HEK293 (cell line): ENCODE data around the gene KLRD1.

Experiments used
- CTCF ChIA-PET: fragments of 350-600 bp; formaldehyde crosslinking; extraction: SDS; loops from one replicate; lab custom pipeline; 2021; ENCODE audit warnings: antibody characterized with exemption; lab: Yijun Ruan, JAX
- POLR2A ChIA-PET: fragments of 300-600 bp; formaldehyde crosslinking; extraction: SDS; loops from one replicate; lab custom pipeline; 2020; ENCODE audit warnings: antibody characterized with exemption, inconsistent platforms; lab: Yijun Ruan, JAX
- H3K27ac ChIP-seq: fragments of 200-500 bp; sonication (Bioruptor generic); 2 replicates; pipeline ENCODE4 v1.5.1; 2014; ENCODE audit warnings: low read depth, low read length, control low read depth, inconsistent platforms; ENCODE audit errors: extremely low read depth
- H3K36me3 ChIP-seq, 2 experiments: fragments of 200-500 bp in 1 of 2; sonication (Bioruptor generic) in 1 of 2; 1 replicate in 1 of 2; 2 replicates in 1 of 2; pipeline ENCODE4 v1.5.1; 2014 to 2017; ENCODE audit warnings: inconsistent platforms in 2 of 2, low read length in 2 of 2; ENCODE audit not compliant: control insufficient read depth in 2 of 2, insufficient read depth in 1 of 2
- H3K4me1 ChIP-seq: fragments of 200-500 bp; sonication (Bioruptor generic); 2 replicates; pipeline ENCODE4 v1.5.1; 2014; ENCODE audit warnings: mild to moderate bottlenecking, low read length, inconsistent platforms; ENCODE audit not compliant: control insufficient read depth, insufficient read depth
- H3K4me3 ChIP-seq: 2 replicates; pipeline ENCODE4 v1.5.1; 2011; ENCODE audit warnings: low read depth, mild to moderate bottlenecking, control low read depth, low read length, moderate library complexity
- H3K9me3 ChIP-seq: fragments of 200-500 bp; sonication (Bioruptor generic); 2 replicates; pipeline ENCODE4 v1.5.1; 2014; ENCODE audit warnings: low read depth, low read length, inconsistent platforms; ENCODE audit not compliant: control insufficient read depth, insufficient read depth
- BCL11A ChIP-seq: fragments of 450-650 bp; formaldehyde crosslinking; IDR thresholded peaks from 2 replicates; pipeline ENCODE4 v1.5.1; 2016; ENCODE audit warnings: low read depth, missing biosample characterization, missing genetic modification characterization
- IKZF3 ChIP-seq: fragments of 450-650 bp; IDR thresholded peaks from 2 replicates; pipeline ENCODE4 v1.5.0; 2018; ENCODE audit warnings: missing biosample characterization, mild to moderate bottlenecking, missing genetic modification characterization, moderate library complexity
- MZF1 ChIP-seq: fragments of 450-650 bp; formaldehyde crosslinking; IDR thresholded peaks from 2 replicates; pipeline ENCODE4 v1.5.1; 2017; ENCODE audit warnings: missing biosample characterization, missing genetic modification characterization, borderline replicate concordance
- OVOL3 ChIP-seq: fragments of 450-650 bp; formaldehyde crosslinking; IDR thresholded peaks from 2 replicates; pipeline ENCODE4 v1.5.1; 2016; ENCODE audit warnings: missing biosample characterization, missing genetic modification characterization
- SCRT2 ChIP-seq: fragments of 450-650 bp; formaldehyde crosslinking; IDR thresholded peaks from 2 replicates; pipeline ENCODE4 v1.5.1; 2016; ENCODE audit warnings: missing biosample characterization, missing genetic modification characterization
- SP3 ChIP-seq: fragments of 450-650 bp; formaldehyde crosslinking; IDR thresholded peaks from 2 replicates; pipeline ENCODE4 v1.5.1; 2016; ENCODE audit warnings: missing biosample characterization, missing genetic modification characterization
- TCF7L2 ChIP-seq: IDR thresholded peaks from 2 replicates; pipeline ENCODE4 v1.6.1; 2011; ENCODE audit warnings: low read depth, mild to moderate bottlenecking, inconsistent platforms, low read length, moderate library complexity, borderline replicate concordance
- TRIM28 ChIP-seq: IDR thresholded peaks from 2 replicates; pipeline ENCODE4 v1.6.1; 2011; ENCODE audit warnings: low read length, control low read depth, borderline replicate concordance
- ZBTB20 ChIP-seq: fragments of 450-650 bp; formaldehyde crosslinking; IDR thresholded peaks from 2 replicates; pipeline ENCODE4 v1.5.1; 2016; ENCODE audit warnings: missing biosample characterization, missing genetic modification characterization
- ZBTB7A ChIP-seq: fragments of 450-650 bp; formaldehyde crosslinking; IDR thresholded peaks from 2 replicates; pipeline ENCODE4 v1.5.1; 2016; ENCODE audit warnings: low read depth, missing biosample characterization, missing genetic modification characterization
- ZEB2 ChIP-seq: fragments of 450-650 bp; formaldehyde crosslinking; IDR thresholded peaks from 2 replicates; pipeline ENCODE4 v1.5.1; 2016; ENCODE audit warnings: missing biosample characterization, missing genetic modification characterization
- ZNF114 ChIP-seq: fragments of 450-650 bp; formaldehyde crosslinking; IDR thresholded peaks from 2 replicates; pipeline ENCODE4 v1.5.0; 2017; ENCODE audit warnings: missing biosample characterization, missing genetic modification characterization
- ZNF184 ChIP-seq: fragments of 450-650 bp; IDR thresholded peaks from 2 replicates; pipeline ENCODE4 v1.5.1; 2018; ENCODE audit warnings: missing biosample characterization, mild to moderate bottlenecking, missing genetic modification characterization
- ZNF19 ChIP-seq: fragments of 450-650 bp; formaldehyde crosslinking; IDR thresholded peaks from 2 replicates; pipeline ENCODE4; 2016; ENCODE audit warnings: missing biosample characterization, missing genetic modification characterization, low read depth
- ZNF214 ChIP-seq: fragments of 450-650 bp; formaldehyde crosslinking; IDR thresholded peaks from 2 replicates; pipeline ENCODE4 v1.5.1; 2017; ENCODE audit warnings: missing biosample characterization, mild to moderate bottlenecking, missing genetic modification characterization, borderline replicate concordance
- ZNF26 ChIP-seq: fragments of 450-650 bp; formaldehyde crosslinking; IDR thresholded peaks from 2 replicates; pipeline ENCODE4 v1.5.1; 2016; ENCODE audit warnings: missing biosample characterization, missing genetic modification characterization
- ZNF335 ChIP-seq: fragments of 450-650 bp; formaldehyde crosslinking; conservative IDR thresholded peaks from 2 replicates; pipeline ENCODE4 v1.5.1; 2016; ENCODE audit warnings: missing biosample characterization, missing genetic modification characterization
- ZNF423 ChIP-seq: fragments of 450-650 bp; formaldehyde crosslinking; IDR thresholded peaks from 2 replicates; pipeline ENCODE4 v1.5.1; 2016; ENCODE audit warnings: missing biosample characterization, missing genetic modification characterization
- ZNF544 ChIP-seq: fragments of 450-650 bp; formaldehyde crosslinking; IDR thresholded peaks from 2 replicates; pipeline ENCODE4 v1.5.0; 2017; ENCODE audit warnings: missing biosample characterization, missing genetic modification characterization
- ZNF548 ChIP-seq: fragments of 450-650 bp; formaldehyde crosslinking; IDR thresholded peaks from 2 replicates; pipeline ENCODE4 v1.5.1; 2016; ENCODE audit warnings: missing biosample characterization, missing genetic modification characterization
- ZNF600 ChIP-seq: fragments of 450-650 bp; formaldehyde crosslinking; IDR thresholded peaks from 2 replicates; pipeline ENCODE4 v1.5.1; 2016; ENCODE audit warnings: missing biosample characterization, missing genetic modification characterization
- ZNF624 ChIP-seq: fragments of 450-650 bp; formaldehyde crosslinking; IDR thresholded peaks from 2 replicates; pipeline ENCODE4 v1.5.1; 2017; ENCODE audit warnings: missing biosample characterization, missing genetic modification characterization
- ZNF768 ChIP-seq: fragments of 450-650 bp; formaldehyde crosslinking; IDR thresholded peaks from 2 replicates; pipeline ENCODE4 v1.5.1; 2018; ENCODE audit warnings: missing biosample characterization, mild to moderate bottlenecking, missing genetic modification characterization
- ZNF843 ChIP-seq: fragments of 450-650 bp; formaldehyde crosslinking; IDR thresholded peaks from 2 replicates; pipeline ENCODE4 v1.5.1; 2016; ENCODE audit warnings: missing biosample characterization, missing genetic modification characterization
- ZSCAN18 ChIP-seq: fragments of 450-650 bp; formaldehyde crosslinking; IDR thresholded peaks from 2 replicates; pipeline ENCODE4 v1.5.1; 2016; ENCODE audit warnings: missing biosample characterization, missing genetic modification characterization
- ZXDB ChIP-seq: fragments of 450-650 bp; formaldehyde crosslinking; IDR thresholded peaks from 2 replicates; pipeline ENCODE4 v1.5.1; 2016; ENCODE audit warnings: missing biosample characterization, missing genetic modification characterization
- TF ChIP-seq, protein P1 (sequence below): fragments of 450-650 bp; formaldehyde crosslinking; IDR thresholded peaks from 2 replicates; pipeline ENCODE4 v1.5.1; 2016; ENCODE audit warnings: missing biosample characterization, missing genetic modification characterization
- TF ChIP-seq, protein P2 (sequence below): fragments of 450-650 bp; formaldehyde crosslinking; IDR thresholded peaks from 2 replicates; pipeline ENCODE4 v1.5.1; 2016; ENCODE audit warnings: missing biosample characterization, missing genetic modification characterization

KLRD1 gene

GRCh38 chr12:10362325-10362724 lies 54.7 kb downstream of the KLRD1 start:
- no peak for TF ChIP-seq ZNF214 (tag by site-specific recombination)
- peak; percentile 75 for TF ChIP-seq ZBTB20
- TF ChIP-seq, all 188 proteins: peak for 1
- H3K4me3 ChIP-seq = no peak overlapping the region
- ChIA-PET POLR2A (no interaction called here), CTCF (interaction anchor here (0.7 kb wide), 1 partner anchor 21 kb away, joined by 4 read pairs; no protein-coding TSS in a partner anchor)
- H3K4me1 ChIP-seq = peaks cover 20% of the 10 kb centered on the region
- peak overlapping the region; percentile 95 for H3K27ac ChIP-seq
- H3K36me3 ChIP-seq = no peaks in the 10 kb centered on the region
- H3K9me3 ChIP-seq = no peaks in the 10 kb centered on the region

DNA sequence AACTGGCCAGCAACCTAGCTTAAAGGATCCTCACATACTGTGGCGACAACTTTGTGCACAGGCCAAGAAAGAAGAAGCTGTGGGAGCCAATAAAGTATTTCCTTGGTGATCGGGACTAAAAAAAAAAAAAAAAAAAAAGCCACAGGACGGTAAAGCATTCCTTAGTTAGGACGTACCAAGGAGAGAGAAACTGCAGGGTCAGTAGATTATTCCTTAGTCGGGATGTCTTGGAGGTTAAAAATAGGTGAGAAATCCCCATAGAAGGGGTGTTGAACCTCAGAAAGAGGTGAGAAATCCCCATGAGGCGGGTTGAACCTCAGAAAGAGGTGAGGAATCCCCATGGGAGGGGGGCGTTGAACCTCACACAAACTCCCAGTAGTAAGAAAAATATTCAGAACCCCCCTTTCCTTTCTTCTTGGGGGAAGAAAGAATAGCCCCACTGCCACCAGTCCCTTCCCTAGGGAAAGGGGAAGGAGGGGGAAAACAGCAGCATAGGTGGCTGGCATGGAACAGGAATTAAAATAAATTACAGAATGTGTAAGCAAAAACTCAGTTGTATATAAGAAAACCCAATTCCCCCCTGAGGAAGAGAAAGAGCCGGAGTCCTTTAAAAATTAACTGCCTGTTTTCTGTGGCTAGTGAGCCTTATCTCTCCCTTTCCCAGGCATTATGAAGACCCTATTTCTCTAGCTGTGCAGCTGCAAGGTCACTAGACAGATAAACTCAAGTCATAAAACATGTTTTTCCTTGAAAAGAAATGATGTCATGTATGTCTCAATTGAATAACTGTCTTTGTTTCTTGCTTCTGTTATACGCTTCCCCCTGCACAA lies 55.4 kb downstream of the KLRD1 start:
- peaks cover 20% of the 10 kb centered on the region for H3K4me1 ChIP-seq
- H3K9me3 ChIP-seq = no peaks in the 10 kb centered on the region
- no peaks in the 10 kb centered on the region for H3K36me3 ChIP-seq
- ChIA-PET POLR2A (no interaction called here), CTCF (interaction anchor here (0.7 to 1.0 kb wide), 2 partner anchors 22 to 32 kb away, joined by 4 read pairs; no protein-coding TSS in a partner anchor)
- peak overlapping the region; percentile 95 for H3K27ac ChIP-seq
- peak overlapping the region; percentile 74 for H3K4me3 ChIP-seq
- TF ChIP-seq ZNF335 (peak; percentile 59), ZNF114 (tag by site-specific recombination) (no peak), TCF7L2 (peak; percentile 35; the same call in 1 of the 2 replicates), ZNF544 (tag by site-specific recombination) (no peak), ZNF184 (tag by site-specific recombination) (no peak), IKZF3 (tag by site-specific recombination) (peak; percentile 81), ZBTB7A (no peak), TRIM28 (no peak), ZNF548 (tag by site-specific recombination) (no peak), ZNF624 (tag by site-specific recombination) (no peak), ZNF768 (tag by site-specific recombination) (no peak), OVOL3 (tag by site-specific recombination) (peak; percentile 87; the same call in 1 of the 2 replicates), ZNF423 (tag by site-specific recombination) (no peak), ZEB2 (tag by site-specific recombination) (0 out of 2 replicates have a peak, but pooled peaks have one; percentile 22), ZNF26 (no peak), ZNF843 (peak; percentile 85), ZNF600 (no peak), MZF1 (peak; percentile 76; the same call in 1 of the 2 replicates), ZNF19 (no peak), SCRT2 (no peak), ZSCAN18 (tag by site-specific recombination) (no peak), SP3 (tag by site-specific recombination) (no peak), BCL11A (tag by site-specific recombination) (no peak), ZXDB (peak; percentile 76; the same call in 1 of the 2 replicates)
- TF ChIP-seq, protein P1, sequence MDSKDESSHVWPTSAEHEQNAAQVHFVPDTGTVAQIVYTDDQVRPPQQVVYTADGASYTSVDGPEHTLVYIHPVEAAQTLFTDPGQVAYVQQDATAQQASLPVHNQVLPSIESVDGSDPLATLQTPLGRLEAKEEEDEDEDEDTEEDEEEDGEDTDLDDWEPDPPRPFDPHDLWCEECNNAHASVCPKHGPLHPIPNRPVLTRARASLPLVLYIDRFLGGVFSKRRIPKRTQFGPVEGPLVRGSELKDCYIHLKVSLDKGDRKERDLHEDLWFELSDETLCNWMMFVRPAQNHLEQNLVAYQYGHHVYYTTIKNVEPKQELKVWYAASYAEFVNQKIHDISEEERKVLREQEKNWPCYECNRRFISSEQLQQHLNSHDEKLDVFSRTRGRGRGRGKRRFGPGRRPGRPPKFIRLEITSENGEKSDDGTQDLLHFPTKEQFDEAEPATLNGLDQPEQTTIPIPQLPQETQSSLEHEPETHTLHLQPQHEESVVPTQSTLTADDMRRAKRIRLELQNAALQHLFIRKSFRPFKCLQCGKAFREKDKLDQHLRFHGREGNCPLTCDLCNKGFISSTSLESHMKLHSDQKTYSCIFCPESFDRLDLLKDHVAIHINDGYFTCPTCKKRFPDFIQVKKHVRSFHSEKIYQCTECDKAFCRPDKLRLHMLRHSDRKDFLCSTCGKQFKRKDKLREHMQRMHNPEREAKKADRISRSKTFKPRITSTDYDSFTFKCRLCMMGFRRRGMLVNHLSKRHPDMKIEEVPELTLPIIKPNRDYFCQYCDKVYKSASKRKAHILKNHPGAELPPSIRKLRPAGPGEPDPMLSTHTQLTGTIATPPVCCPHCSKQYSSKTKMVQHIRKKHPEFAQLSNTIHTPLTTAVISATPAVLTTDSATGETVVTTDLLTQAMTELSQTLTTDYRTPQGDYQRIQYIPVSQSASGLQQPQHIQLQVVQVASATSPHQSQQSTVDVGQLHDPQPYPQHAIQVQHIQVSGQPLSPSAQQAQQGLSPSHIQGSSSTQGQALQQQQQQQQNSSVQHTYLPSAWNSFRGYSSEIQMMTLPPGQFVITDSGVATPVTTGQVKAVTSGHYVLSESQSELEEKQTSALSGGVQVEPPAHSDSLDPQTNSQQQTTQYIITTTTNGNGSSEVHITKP (tag by site-specific recombination) = peak; percentile 95
- TF ChIP-seq, protein P2, sequence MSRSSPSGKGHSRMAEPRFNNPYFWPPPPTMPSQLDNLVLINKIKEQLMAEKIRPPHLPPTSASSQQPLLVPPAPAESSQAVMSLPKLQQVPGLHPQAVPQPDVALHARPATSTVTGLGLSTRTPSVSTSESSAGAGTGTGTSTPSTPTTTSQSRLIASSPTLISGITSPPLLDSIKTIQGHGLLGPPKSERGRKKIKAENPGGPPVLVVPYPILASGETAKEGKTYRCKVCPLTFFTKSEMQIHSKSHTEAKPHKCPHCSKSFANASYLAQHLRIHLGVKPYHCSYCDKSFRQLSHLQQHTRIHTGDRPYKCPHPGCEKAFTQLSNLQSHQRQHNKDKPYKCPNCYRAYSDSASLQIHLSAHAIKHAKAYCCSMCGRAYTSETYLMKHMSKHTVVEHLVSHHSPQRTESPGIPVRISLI (tag by site-specific recombination) = peak; percentile 80; the same call in 1 of the 2 replicates
